ENCODE measurements around the gene GPR132.
"Not testable (repeated sequence)": the region's sequence is repeated elsewhere in the genome, so short reads cannot be mapped to it uniquely, and the experiment has no call there.

Gene GPR132

GRCh38 chr14:105075379-105076295 lies 10.4 kb upstream of the GPR132 start:
- no peak for DNase-seq

- no peak for DNase-seq
Measured at GRCh38 chr14:105074601-105075053, 9.4 kb upstream of the GPR132 start.

GRCh38 chr14:105073720-105074600 lies 8.7 kb upstream of the GPR132 start:
- DNase-seq, result no peak

- no peak for DNase-seq
Measured at GRCh38 chr14:105072892-105073719, 7.9 kb upstream of the GPR132 start.

GRCh38 chr14:105072381-105072861 lies 7.2 kb upstream of the GPR132 start:
- no peak for DNase-seq

GRCh38 chr14:105071942-105072341 lies 6.7 kb upstream of the GPR132 start:
- DNase-seq, result no peak

GRCh38 chr14:105071326-105071725 lies 6.1 kb upstream of the GPR132 start:
- no peak for DNase-seq

- DNase-seq, result no peak
Measured at GRCh38 chr14:105070760-105071137, 5.5 kb upstream of the GPR132 start.

GRCh38 chr14:105069871-105070759 lies 4.9 kb upstream of the GPR132 start:
- DNase-seq, result no peak

GRCh38 chr14:105069522-105069870 lies 4.3 kb upstream of the GPR132 start:
- no peak for DNase-seq

- DNase-seq, result no peak
Measured at GRCh38 chr14:105068818-105069217, 3.6 kb upstream of the GPR132 start.

- no peak for DNase-seq
Measured at GRCh38 chr14:105067969-105068301, 2.7 kb upstream of the GPR132 start.

GRCh38 chr14:105067140-105067968 lies 2.1 kb upstream of the GPR132 start:
- no peak for DNase-seq

GRCh38 chr14:105066240-105067071 lies 1.2 kb upstream of the GPR132 start:
- DNase-seq, result no peak

- DNase-seq, result no peak
Measured at GRCh38 chr14:105064721-105065143, 498 bp downstream of the GPR132 start.

GRCh38 chr14:105064001-105064400 lies 1.2 kb downstream of the GPR132 start:
- no peak for DNase-seq

GRCh38 chr14:105063506-105063905 lies 1.7 kb downstream of the GPR132 start:
- not testable (repeated sequence) for DNase-seq

GRCh38 chr14:105063056-105063455 lies 2.2 kb downstream of the GPR132 start:
- no peak for DNase-seq

- no peak for DNase-seq
Measured at GRCh38 chr14:105062048-105062433, 3.2 kb downstream of the GPR132 start.

All from right kidney (tissue), 1 donor.